SK-N-SH (cell line): Measurements from ENCODE around the gene SDHAF3. TPM values are rescaled to one million over a fixed set of nuclear protein-coding genes. Genes with fewer than 3 reads are reported as not detected.

Source experiments
- CTCF ChIA-PET: fragments of 300-600, 350-600 bp; formaldehyde crosslinking; extraction: SDS; loops from one replicate; lab custom pipeline; 2021; lab: Yijun Ruan, JAX
- POLR2A ChIA-PET: fragments of 350-600 bp; sonication (Branson Sonifier 250); formaldehyde crosslinking; extraction: SDS; loops from one replicate; lab custom pipeline; 2020; ENCODE audit warnings: antibody characterized with exemption, inconsistent platforms; lab: Yijun Ruan, JAX
- DNase-seq: peaks from one replicate; pipeline ENCODE4 v3.0.0; 2012
- H2AFZ ChIP-seq: fragments of 200-600 bp; sonication (generic); 2 replicates; pipeline ENCODE4 v1.8.1; 2016; ENCODE audit warnings: antibody characterized with exemption, mild to moderate bottlenecking, low read depth
- H3F3A ChIP-seq: fragments of 200-600 bp; sonication (generic); replicated peaks from 2 replicates; pipeline ENCODE3; 2016; ENCODE audit warnings: antibody characterized with exemption, mild to moderate bottlenecking; ENCODE audit not compliant: insufficient read depth
- H3K27ac ChIP-seq, 2 experiments: fragments of 200-500 bp in 1 of 2; fragments of 200-600 bp in 1 of 2; sonication (Bioruptor generic) in 1 of 2; sonication (generic), shearing (Covaris generic) in 1 of 2; 2 replicates each; pipeline versions ENCODE4 v1.5.1 to v1.6.1; 2014 to 2016; ENCODE audit warnings: low read depth in 2 of 2, inconsistent platforms in 1 of 2, low read length in 1 of 2, mild to moderate bottlenecking in 1 of 2, mixed read lengths in 1 of 2
- H3K27me3 ChIP-seq: fragments of 200-600 bp; sonication (generic), shearing (Covaris generic); 2 replicates; pipeline ENCODE4 v1.6.1; 2016; ENCODE audit warnings: mixed run types; ENCODE audit not compliant: insufficient read depth
- H3K36me3 ChIP-seq, 2 experiments: fragments of 200-500 bp in 1 of 2; fragments of 200-600 bp in 1 of 2; sonication (Bioruptor generic) in 1 of 2; sonication (generic) in 1 of 2; replicated peaks in 1 of 2; 2 replicates each; pipeline versions ENCODE3 to v1.5.1; 2014 to 2016; ENCODE audit warnings: low read length in 1 of 2, mild to moderate bottlenecking in 1 of 2; ENCODE audit not compliant: insufficient read depth in 2 of 2, control insufficient read depth in 1 of 2
- H3K4me1 ChIP-seq, 2 experiments: fragments of 200-500 bp in 1 of 2; fragments of 200-600 bp in 1 of 2; sonication (Bioruptor generic) in 1 of 2; sonication (generic), shearing (Covaris generic) in 1 of 2; 2 replicates each; pipeline versions ENCODE4 v1.5.1 to v1.6.1; 2014 to 2016; ENCODE audit warnings: low read depth in 1 of 2, low read length in 1 of 2, mixed run types in 1 of 2; ENCODE audit not compliant: insufficient read depth in 2 of 2, control insufficient read depth in 1 of 2
- H3K4me2 ChIP-seq: fragments of 200-600 bp; sonication (generic), shearing (Covaris generic); 2 replicates; pipeline ENCODE4 v1.6.1; 2017; ENCODE audit warnings: mixed run types
- H3K4me3 ChIP-seq, 2 experiments: fragments of 200-500 bp in 1 of 2; fragments of 200-600 bp in 1 of 2; sonication (Bioruptor generic) in 1 of 2; sonication (generic), shearing (Covaris generic) in 1 of 2; 2 replicates each; pipeline versions ENCODE4 v1.5.1 to v1.8.1; 2014 to 2016; ENCODE audit warnings: low read depth in 2 of 2, inconsistent platforms in 1 of 2, low read length in 1 of 2, mild to moderate bottlenecking in 1 of 2, mixed read lengths in 1 of 2, moderate library complexity in 1 of 2
- H3K79me2 ChIP-seq: fragments of 200-600 bp; sonication (generic); 2 replicates; pipeline ENCODE4 v1.8.1; 2017; ENCODE audit warnings: mild to moderate bottlenecking; ENCODE audit not compliant: insufficient read depth
- H3K9ac ChIP-seq: fragments of 200-600 bp; sonication (generic); 2 replicates; pipeline ENCODE4 v1.6.1; 2017; ENCODE audit warnings: mixed run types
- H3K9me2 ChIP-seq: fragments of 200-600 bp; sonication (generic); 2 replicates; pipeline ENCODE4 v1.6.1; 2017; ENCODE audit warnings: mixed run types
- H3K9me3 ChIP-seq: fragments of 200-600 bp; sonication (generic); 2 replicates; pipeline ENCODE4 v1.6.1; 2017; ENCODE audit warnings: mixed run types, mild to moderate bottlenecking, moderate library complexity
- H4K20me1 ChIP-seq: fragments of 200-600 bp; sonication (generic); 2 replicates; pipeline ENCODE4 v1.6.1; 2017; ENCODE audit warnings: mild to moderate bottlenecking, mixed run types; ENCODE audit not compliant: insufficient read depth
- CHD2 ChIP-seq: fragments of 150-350 bp; IDR thresholded peaks from 2 replicates; pipeline ENCODE4 v1.6.1; 2018; ENCODE audit warnings: low read length; ENCODE audit not compliant: partially characterized antibody
- ELF1 ChIP-seq: IDR thresholded peaks from 2 replicates; pipeline ENCODE4 v1.4.0; 2012
- EP300 ChIP-seq, 2 experiments: IDR thresholded peaks; 2 replicates each; pipeline versions ENCODE4 v1.4.0 to v1.6.1; 2012; ENCODE audit warnings: borderline replicate concordance in 1 of 2, low read depth in 1 of 2, low read length in 1 of 2
- FOSL2 ChIP-seq: IDR thresholded peaks from 2 replicates; pipeline ENCODE4 v1.4.0; 2012; ENCODE audit warnings: low read depth, mild to moderate bottlenecking, moderate library complexity, borderline replicate concordance
- FOXM1 ChIP-seq: IDR thresholded peaks from 2 replicates; pipeline ENCODE4 v1.4.0; 2012; ENCODE audit warnings: low read depth, mild to moderate bottlenecking
- MEF2A ChIP-seq: IDR thresholded peaks from 2 replicates; pipeline ENCODE4 v1.4.0; 2012; ENCODE audit warnings: low read depth, borderline replicate concordance
- NFIC ChIP-seq: IDR thresholded peaks from 2 replicates; pipeline ENCODE4 v1.4.0; 2012; ENCODE audit warnings: borderline replicate concordance
- NRF1 ChIP-seq: IDR thresholded peaks from 2 replicates; pipeline ENCODE4 v1.6.1; 2012; ENCODE audit warnings: low read depth, mild to moderate bottlenecking, low read length
- POLR2AphosphoS5 ChIP-seq: IDR thresholded peaks from 2 replicates; pipeline ENCODE4 v1.6.1; 2012; ENCODE audit warnings: low read depth, low read length
- RCOR1 ChIP-seq: fragments of 150-350 bp; IDR thresholded peaks from 2 replicates; pipeline ENCODE4 v1.6.1; 2017; ENCODE audit warnings: antibody characterized with exemption, low read length
- RFX5 ChIP-seq: IDR thresholded peaks from 2 replicates; pipeline ENCODE4 v1.6.1; 2012; ENCODE audit warnings: mild to moderate bottlenecking, improper control_type of control experiment, low read length
- RXRA ChIP-seq: IDR thresholded peaks from 2 replicates; pipeline ENCODE4 v1.4.0; 2012; ENCODE audit warnings: low read depth, mild to moderate bottlenecking, borderline replicate concordance
- SIN3A ChIP-seq: IDR thresholded peaks from 2 replicates; pipeline ENCODE4 v1.6.1; 2012; ENCODE audit warnings: low read depth, mild to moderate bottlenecking, low read length, moderate library complexity, borderline replicate concordance
- SMC3 ChIP-seq: IDR thresholded peaks from 2 replicates; pipeline ENCODE4 v1.6.1; 2012; ENCODE audit warnings: low read depth, low read length, improper control_type of control experiment
- TCF12 ChIP-seq: IDR thresholded peaks from 2 replicates; pipeline ENCODE4 v1.4.0; 2012
- TEAD4 ChIP-seq: IDR thresholded peaks from 2 replicates; pipeline ENCODE4 v1.4.0; 2012; ENCODE audit warnings: mild to moderate bottlenecking, borderline replicate concordance; ENCODE audit not compliant: insufficient read depth
- YY1 ChIP-seq: IDR thresholded peaks from 2 replicates; pipeline ENCODE4 v1.4.0; 2012; ENCODE audit warnings: low read depth, mild to moderate bottlenecking
- WGBS: methylation state at CpG from one replicate; pipeline ENCODE4 v1.1.6; 2017; ENCODE audit warnings: low lambda C conversion rate; 5-methylcytosine and 5-hydroxymethylcytosine counted together
- polyA plus RNA-seq, 3 experiments: library from polyadenylated mRNA; depleted of rRNA; stranded (reverse); fragments of >200 nt; gene quantifications; 2 replicates each; pipeline ENCODE4 v1.2.3, GENCODE V29; 2012
- TF ChIP-seq, protein P1 (sequence below): fragments of 150-350 bp; IDR thresholded peaks from 2 replicates; pipeline ENCODE4 v1.6.1; 2016; ENCODE audit warnings: mild to moderate bottlenecking, low read depth, low read length
- TF ChIP-seq, protein P2 (sequence below): IDR thresholded peaks from 2 replicates; pipeline ENCODE4 v1.4.0; 2012; ENCODE audit warnings: low read depth, borderline replicate concordance
- TF ChIP-seq, protein P3 (sequence below): IDR thresholded peaks from 2 replicates; pipeline ENCODE4 v1.4.0; 2012; ENCODE audit warnings: low read depth, borderline replicate concordance
- TF ChIP-seq, protein P4 (sequence below): IDR thresholded peaks from 2 replicates; pipeline ENCODE4 v1.4.0; 2012; ENCODE audit warnings: low read depth
- TF ChIP-seq, protein P5 (sequence below): IDR thresholded peaks from 2 replicates; pipeline ENCODE4 v1.6.1; 2012; ENCODE audit warnings: mild to moderate bottlenecking, low read depth, low read length, moderate library complexity
- TF ChIP-seq, protein P6 (sequence below): fragments of 150-350 bp; IDR thresholded peaks from 2 replicates; pipeline ENCODE4 v1.6.1; 2017; ENCODE audit warnings: antibody characterized with exemption, low read length, low read depth, borderline replicate concordance

Gene SDHAF3
- polyA plus RNA-seq (2012; rRNA removed) = 14.6 and 17.0 TPM in 2 replicates
- 20.2 and 29.6 TPM in 2 replicates for polyA plus RNA-seq (2012; cell fraction: cytosol; rRNA removed)
- polyA plus RNA-seq (2012; cell fraction: nucleus; rRNA removed) = 4.0 and 4.4 TPM in 2 replicates

DNA sequence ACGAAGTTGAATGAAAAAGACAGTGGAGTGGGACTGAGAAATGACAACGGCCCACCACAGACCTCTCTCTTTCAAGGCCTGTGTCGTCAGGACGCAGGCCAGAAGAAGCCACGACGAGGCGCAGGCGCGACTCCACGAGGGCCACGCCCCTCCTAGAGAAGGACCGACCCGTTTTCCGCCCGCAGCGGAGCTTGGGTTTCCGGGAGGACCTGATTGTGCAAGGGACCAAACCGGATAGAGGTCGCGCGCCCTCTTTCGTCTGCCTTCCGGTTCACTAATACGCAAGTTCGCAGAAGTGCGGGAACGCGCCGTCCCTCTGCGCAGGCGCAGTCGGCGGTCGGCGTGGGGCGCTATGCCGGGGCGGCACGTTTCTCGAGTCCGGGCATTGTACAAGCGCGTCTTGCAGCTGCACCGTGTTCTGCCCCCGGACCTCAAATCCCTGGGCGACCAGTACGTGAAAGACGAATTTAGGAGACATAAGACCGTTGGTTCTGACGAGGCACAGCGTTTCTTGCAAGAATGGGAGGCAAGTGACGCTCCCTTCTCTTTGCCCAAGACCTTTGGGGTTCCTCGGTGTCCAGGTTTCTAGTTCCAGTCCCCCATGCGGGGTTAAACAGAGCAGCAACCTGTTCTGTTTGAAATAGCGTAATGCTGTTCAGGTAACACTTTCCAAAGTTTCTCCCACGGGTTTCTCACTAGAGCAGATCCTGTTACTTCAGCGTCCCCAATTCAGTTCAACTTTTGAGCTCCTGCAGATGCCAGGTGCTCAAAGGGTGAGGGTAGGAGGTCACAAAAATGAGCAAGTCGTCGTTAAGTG lies at the start of gene SDHAF3:
TSS of gene SDHAF3 (plus strand) at position 327 of the 817 bp plus-strand sequence. CDS start at position 353, 26 bp downstream.
- ChIA-PET POLR2A (interaction anchor here (0.8 to 1.9 kb wide), 8 partner anchors 9 to 1347 kb away, joined by 3 to 11 read pairs (median 4); partner anchors contain the start of genes ASNS and DLX6), CTCF (interaction anchor here (0.6 to 4.2 kb wide), 21 partner anchors 9 to 1247 kb away, joined by 3 to 48 read pairs (median 5); partner anchors contain the start of gene ASNS)
- DNase-seq = peak; percentile 97
- peak; percentile 99 for TF ChIP-seq POLR2AphosphoS5
- TF ChIP-seq, protein P1, sequence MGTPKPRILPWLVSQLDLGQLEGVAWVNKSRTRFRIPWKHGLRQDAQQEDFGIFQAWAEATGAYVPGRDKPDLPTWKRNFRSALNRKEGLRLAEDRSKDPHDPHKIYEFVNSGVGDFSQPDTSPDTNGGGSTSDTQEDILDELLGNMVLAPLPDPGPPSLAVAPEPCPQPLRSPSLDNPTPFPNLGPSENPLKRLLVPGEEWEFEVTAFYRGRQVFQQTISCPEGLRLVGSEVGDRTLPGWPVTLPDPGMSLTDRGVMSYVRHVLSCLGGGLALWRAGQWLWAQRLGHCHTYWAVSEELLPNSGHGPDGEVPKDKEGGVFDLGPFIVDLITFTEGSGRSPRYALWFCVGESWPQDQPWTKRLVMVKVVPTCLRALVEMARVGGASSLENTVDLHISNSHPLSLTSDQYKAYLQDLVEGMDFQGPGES = no peak
- TF ChIP-seq FOSL2 = no peak
- TF ChIP-seq SMC3 = no peak
- TF ChIP-seq FOXM1 = no peak
- peak; percentile 49; the same call in 1 of the 2 replicates for TF ChIP-seq TCF12
- no peak; the same call in 1 of the 2 replicates for TF ChIP-seq NFIC
- TF ChIP-seq NRF1 = peak; percentile 84
- TF ChIP-seq TEAD4 = no peak
- TF ChIP-seq, protein P2, sequence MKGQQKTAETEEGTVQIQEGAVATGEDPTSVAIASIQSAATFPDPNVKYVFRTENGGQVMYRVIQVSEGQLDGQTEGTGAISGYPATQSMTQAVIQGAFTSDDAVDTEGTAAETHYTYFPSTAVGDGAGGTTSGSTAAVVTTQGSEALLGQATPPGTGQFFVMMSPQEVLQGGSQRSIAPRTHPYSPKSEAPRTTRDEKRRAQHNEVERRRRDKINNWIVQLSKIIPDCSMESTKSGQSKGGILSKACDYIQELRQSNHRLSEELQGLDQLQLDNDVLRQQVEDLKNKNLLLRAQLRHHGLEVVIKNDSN = 0 out of 2 replicates have a peak, but pooled peaks have one; percentile 23
- no peak for TF ChIP-seq RXRA
- TF ChIP-seq MEF2A = no peak
- TF ChIP-seq, protein P3, sequence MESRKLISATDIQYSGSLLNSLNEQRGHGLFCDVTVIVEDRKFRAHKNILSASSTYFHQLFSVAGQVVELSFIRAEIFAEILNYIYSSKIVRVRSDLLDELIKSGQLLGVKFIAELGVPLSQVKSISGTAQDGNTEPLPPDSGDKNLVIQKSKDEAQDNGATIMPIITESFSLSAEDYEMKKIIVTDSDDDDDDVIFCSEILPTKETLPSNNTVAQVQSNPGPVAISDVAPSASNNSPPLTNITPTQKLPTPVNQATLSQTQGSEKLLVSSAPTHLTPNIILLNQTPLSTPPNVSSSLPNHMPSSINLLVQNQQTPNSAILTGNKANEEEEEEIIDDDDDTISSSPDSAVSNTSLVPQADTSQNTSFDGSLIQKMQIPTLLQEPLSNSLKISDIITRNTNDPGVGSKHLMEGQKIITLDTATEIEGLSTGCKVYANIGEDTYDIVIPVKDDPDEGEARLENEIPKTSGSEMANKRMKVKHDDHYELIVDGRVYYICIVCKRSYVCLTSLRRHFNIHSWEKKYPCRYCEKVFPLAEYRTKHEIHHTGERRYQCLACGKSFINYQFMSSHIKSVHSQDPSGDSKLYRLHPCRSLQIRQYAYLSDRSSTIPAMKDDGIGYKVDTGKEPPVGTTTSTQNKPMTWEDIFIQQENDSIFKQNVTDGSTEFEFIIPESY = no peak
- TF ChIP-seq, protein P4, sequence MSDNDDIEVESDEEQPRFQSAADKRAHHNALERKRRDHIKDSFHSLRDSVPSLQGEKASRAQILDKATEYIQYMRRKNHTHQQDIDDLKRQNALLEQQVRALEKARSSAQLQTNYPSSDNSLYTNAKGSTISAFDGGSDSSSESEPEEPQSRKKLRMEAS = peak; percentile 99
- peak; percentile 57; the same call in 1 of the 2 replicates for TF ChIP-seq RFX5
- TF ChIP-seq RCOR1 = peak; percentile 85
- TF ChIP-seq CHD2 = peak; percentile 94
- peak; percentile 97 for TF ChIP-seq ELF1
- TF ChIP-seq, protein P5, sequence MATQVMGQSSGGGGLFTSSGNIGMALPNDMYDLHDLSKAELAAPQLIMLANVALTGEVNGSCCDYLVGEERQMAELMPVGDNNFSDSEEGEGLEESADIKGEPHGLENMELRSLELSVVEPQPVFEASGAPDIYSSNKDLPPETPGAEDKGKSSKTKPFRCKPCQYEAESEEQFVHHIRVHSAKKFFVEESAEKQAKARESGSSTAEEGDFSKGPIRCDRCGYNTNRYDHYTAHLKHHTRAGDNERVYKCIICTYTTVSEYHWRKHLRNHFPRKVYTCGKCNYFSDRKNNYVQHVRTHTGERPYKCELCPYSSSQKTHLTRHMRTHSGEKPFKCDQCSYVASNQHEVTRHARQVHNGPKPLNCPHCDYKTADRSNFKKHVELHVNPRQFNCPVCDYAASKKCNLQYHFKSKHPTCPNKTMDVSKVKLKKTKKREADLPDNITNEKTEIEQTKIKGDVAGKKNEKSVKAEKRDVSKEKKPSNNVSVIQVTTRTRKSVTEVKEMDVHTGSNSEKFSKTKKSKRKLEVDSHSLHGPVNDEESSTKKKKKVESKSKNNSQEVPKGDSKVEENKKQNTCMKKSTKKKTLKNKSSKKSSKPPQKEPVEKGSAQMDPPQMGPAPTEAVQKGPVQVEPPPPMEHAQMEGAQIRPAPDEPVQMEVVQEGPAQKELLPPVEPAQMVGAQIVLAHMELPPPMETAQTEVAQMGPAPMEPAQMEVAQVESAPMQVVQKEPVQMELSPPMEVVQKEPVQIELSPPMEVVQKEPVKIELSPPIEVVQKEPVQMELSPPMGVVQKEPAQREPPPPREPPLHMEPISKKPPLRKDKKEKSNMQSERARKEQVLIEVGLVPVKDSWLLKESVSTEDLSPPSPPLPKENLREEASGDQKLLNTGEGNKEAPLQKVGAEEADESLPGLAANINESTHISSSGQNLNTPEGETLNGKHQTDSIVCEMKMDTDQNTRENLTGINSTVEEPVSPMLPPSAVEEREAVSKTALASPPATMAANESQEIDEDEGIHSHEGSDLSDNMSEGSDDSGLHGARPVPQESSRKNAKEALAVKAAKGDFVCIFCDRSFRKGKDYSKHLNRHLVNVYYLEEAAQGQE = 0 out of 2 replicates have a peak, but pooled peaks have one; percentile 13
- TF ChIP-seq SIN3A = peak; percentile 72; the same call in 1 of the 2 replicates
- peak in 1 of 2 experiments; percentile 63; a peak in 3 of 4 replicates for TF ChIP-seq EP300 (IDR thresholded peaks at IDR 0.05; ENCODE audit: borderline replicate concordance in 1 of 2, low read depth in 1 of 2, low read length in 1 of 2)
- no peak for TF ChIP-seq YY1
- TF ChIP-seq, protein P6, sequence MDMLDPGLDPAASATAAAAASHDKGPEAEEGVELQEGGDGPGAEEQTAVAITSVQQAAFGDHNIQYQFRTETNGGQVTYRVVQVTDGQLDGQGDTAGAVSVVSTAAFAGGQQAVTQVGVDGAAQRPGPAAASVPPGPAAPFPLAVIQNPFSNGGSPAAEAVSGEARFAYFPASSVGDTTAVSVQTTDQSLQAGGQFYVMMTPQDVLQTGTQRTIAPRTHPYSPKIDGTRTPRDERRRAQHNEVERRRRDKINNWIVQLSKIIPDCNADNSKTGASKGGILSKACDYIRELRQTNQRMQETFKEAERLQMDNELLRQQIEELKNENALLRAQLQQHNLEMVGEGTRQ = no peak

More for the DNA sequence above, at the start of gene SDHAF3:
- Histone ChIP-seq H3K9ac (peak within 1 kb of the TSS; percentile 69), H4K20me1 (no peaks in the 10 kb centered on the region), H3K36me3 (peaks cover 0 to 2% of the 10 kb centered on the region in 2 experiments), H3K79me2 (peaks cover 13% of the 10 kb centered on the region; the same call in 1 of the 2 replicates), H3K9me3 (no peaks in the 10 kb centered on the region), H3K27ac (peak within 1 kb of the TSS; percentile 60 to 94), H3K27me3 (no peaks in the 10 kb centered on the region), H3F3A (peaks cover 4% of the 10 kb centered on the region), H2AFZ (peak within 1 kb of the TSS; percentile 99), H3K9me2 (no peaks in the 10 kb centered on the region), H3K4me1 (peaks cover 0 to 11% of the 10 kb centered on the region in 2 experiments; a peak in 2 of 4 replicates), H3K4me3 (peak within 1 kb of the TSS; percentile 90 to 100), H3K4me2 (peak within 1 kb of the TSS; percentile 93)
- 3% methylated on average over 50 of the region's 59 CpGs for WGBS
